Left lung (tissue), 10 donors: ENCODE measurements around the gene B3GALT6. TPM values are rescaled to one million over a fixed set of nuclear protein-coding genes. Genes with fewer than 3 reads are reported as not detected.

Experiments used
- ATAC-seq: fragments of 200-7000 bp; cut with Tn5 transposase; one replicate; pipeline ENCODE4 v1.9.1; 2020; ENCODE audit warnings: moderate library complexity
- DNase-seq, 4 donors: peaks; one replicate each; pipeline ENCODE4 v3.0.0-alpha.2; 2013 to 2020
- H3K27ac ChIP-seq, 2 donors: fragments of 200-600 bp; sonication (generic) in 1 of 2; one replicate each; pipeline versions ENCODE4 v1.5.0 to v1.8.0; 2020 to 2021
- H3K27me3 ChIP-seq, 2 donors: fragments of 200-600 bp; sonication (generic) in 1 of 2; one replicate each; pipeline versions ENCODE4 v1.5.0 to v1.8.0; 2020 to 2021
- H3K36me3 ChIP-seq, 2 donors: fragments of 200-600 bp; sonication (generic) in 1 of 2; one replicate each; pipeline versions ENCODE4 v1.5.0 to v1.8.0; 2020 to 2021
- H3K4me1 ChIP-seq, 2 donors: fragments of 200-600 bp; one replicate each; pipeline ENCODE4 v1.8.0; 2021
- H3K4me3 ChIP-seq, 2 donors: fragments of 200-600 bp; sonication (generic) in 1 of 2; one replicate each; pipeline versions ENCODE4 v1.5.0 to v1.8.0; 2020 to 2021; ENCODE audit warnings: mild to moderate bottlenecking in 1 of 2
- H3K9me3 ChIP-seq, 2 donors: fragments of 200-600 bp; sonication (generic) in 1 of 2; one replicate each; pipeline versions ENCODE4 v1.5.0 to v1.8.0; 2020 to 2021
- CTCF ChIP-seq, 2 donors: fragments of 200-600 bp; sonication (generic) in 1 of 2; IDR thresholded peaks; one replicate each; pipeline versions ENCODE4 v1.5.0 to v1.8.0; 2021; ENCODE audit warnings: antibody characterized with exemption in 2 of 2
- intact Hi-C, 2 donors: fragments of 100-400 bp; cut with DNase I; formaldehyde crosslinking; loops; one replicate each; pipeline versions ENCODE4 v1.11.2 to v1.14.2; 2022
- polyA plus RNA-seq, 6 donors: library from polyadenylated mRNA; unstranded; fragments of 120-200 nt; gene quantifications; one replicate each; pipeline ENCODE4 v1.2.1, GENCODE V29; 2013; ENCODE audit not compliant: insufficient read length in 6 of 6
- total RNA-seq, 2 donors: library from RNA; stranded (reverse); fragmentation: NEBNext Ultra II Directional; extraction: Animal tissue kit (Norgen Biotek cat#: 25700); gene quantifications; one replicate each; pipeline ENCODE4 v1.2.1, GENCODE V29; 2021
- donor health status: DM: no; HTN: yes; CAD: no.
- donor health status: DM: no; HTN: no; CAD: no.

The B3GALT6 gene
- total and polyA plus RNA-seq, 8 donors: 12.6 to 25.2 (median 17.8) TPM

- no peak for ATAC-seq
- intact Hi-C loops: no loop called here
- Histone ChIP-seq H3K36me3 (peaks cover 0 to 85% of the 10 kb centered on the region in 2 donors), H3K4me3 (no peak overlapping the region), H3K27me3 (no peaks in the 10 kb centered on the region), H3K9me3 (no peaks in the 10 kb centered on the region), H3K4me1 (peaks cover 0 to 7% of the 10 kb centered on the region in 2 donors), H3K27ac (peak overlapping the region in 1 of 2 donors; percentile 45)
- no peak for TF ChIP-seq CTCF (IDR thresholded peaks at IDR 0.05)
- no peak for DNase-seq
Measured at GRCh38 chr1:1260843-1261560, 29.0 kb downstream of the B3GALT6 start.

DNA sequence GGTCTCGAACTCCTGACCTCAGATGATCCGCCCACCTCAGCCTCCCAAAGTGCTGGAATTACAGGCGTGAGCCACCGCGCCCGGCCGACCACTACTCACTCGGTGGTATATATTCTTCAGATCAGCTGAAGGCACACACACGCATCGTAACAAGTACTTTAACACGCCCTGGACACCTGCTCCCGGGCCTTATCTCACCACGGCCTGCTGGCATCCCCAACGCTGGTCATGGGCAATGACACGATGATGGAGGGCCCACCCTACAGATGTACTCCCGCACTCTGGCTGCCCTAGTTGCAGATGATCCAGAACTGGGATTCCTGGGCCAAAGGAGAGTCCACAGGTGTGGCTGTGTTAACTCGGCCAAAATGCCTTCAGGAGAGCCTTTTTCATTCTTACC, 30.0 kb downstream of the B3GALT6 start:
- H3K27ac ChIP-seq: no peak overlapping the region
- peaks cover 0 to 7% of the 10 kb centered on the region in 2 donors for H3K4me1 ChIP-seq
- peaks cover 0 to 85% of the 10 kb centered on the region in 2 donors for H3K36me3 ChIP-seq
- H3K27me3 ChIP-seq: no peaks in the 10 kb centered on the region
- ATAC-seq (no peak), DNase-seq (no peak)
- no peak for TF ChIP-seq CTCF (IDR thresholded peaks at IDR 0.05)
- H3K4me3 ChIP-seq: no peak overlapping the region
- no peaks in the 10 kb centered on the region for H3K9me3 ChIP-seq
- intact Hi-C loops: no loop called here

GRCh38 chr1:1262758-1263157, 30.7 kb downstream of the B3GALT6 start:
- DNase-seq: no peak
- no peak for ATAC-seq
- TF ChIP-seq CTCF (IDR thresholded peaks at IDR 0.05): no peak
- Histone ChIP-seq H3K27ac (no peak overlapping the region), H3K36me3 (peaks cover 0 to 90% of the 10 kb centered on the region in 2 donors), H3K4me1 (peaks cover 0 to 7% of the 10 kb centered on the region in 2 donors), H3K27me3 (no peaks in the 10 kb centered on the region), H3K9me3 (no peaks in the 10 kb centered on the region), H3K4me3 (no peak overlapping the region)
- intact Hi-C loops: no loop called here

- Histone ChIP-seq H3K9me3 (no peaks in the 10 kb centered on the region), H3K4me3 (no peak overlapping the region), H3K27me3 (no peaks in the 10 kb centered on the region), H3K27ac (no peak overlapping the region), H3K36me3 (peaks cover 0 to 98% of the 10 kb centered on the region in 2 donors), H3K4me1 (peaks cover 0 to 7% of the 10 kb centered on the region in 2 donors)
- DNase-seq: no peak
- ATAC-seq: no peak
- no peak for TF ChIP-seq CTCF (IDR thresholded peaks at IDR 0.05)
- intact Hi-C loops: no loop called here
Measured at GRCh38 chr1:1264026-1264425, 32.0 kb downstream of the B3GALT6 start.

- no peak overlapping the region for H3K27ac ChIP-seq
- ATAC-seq (no peak), DNase-seq (no peak)
- TF ChIP-seq CTCF (IDR thresholded peaks at IDR 0.05): no peak
- no peaks in the 10 kb centered on the region for H3K27me3 ChIP-seq
- intact Hi-C loops: no loop called here
- peaks cover 0 to 89% of the 10 kb centered on the region in 2 donors for H3K36me3 ChIP-seq
- H3K9me3 ChIP-seq: no peaks in the 10 kb centered on the region
- H3K4me1 ChIP-seq: peaks cover 0 to 10% of the 10 kb centered on the region in 2 donors
- no peak overlapping the region for H3K4me3 ChIP-seq
Measured at GRCh38 chr1:1264868-1265272, 32.8 kb downstream of the B3GALT6 start.
